H9 (cell line): ENCODE results near the gene MTHFD1L. TPM values are rescaled to one million over a fixed set of nuclear protein-coding genes. Genes with fewer than 3 reads are reported as not detected.
A peak's percentile ranks its signal among the peaks of the same experiment; 100 is the strongest.

Experiments
- DNase-seq: peaks from one replicate; pipeline ENCODE4 v3.0.0-alpha.2; 2017
- H2AFZ ChIP-seq: one replicate; pipeline ENCODE4 v1.6.1; 2013; ENCODE audit warnings: mild to moderate bottlenecking, low read length, control low read depth, moderate library complexity
- H2AK5ac ChIP-seq: 2 replicates; pipeline ENCODE4 v1.6.1; 2013; ENCODE audit warnings: low read length, control low read depth, mixed read lengths; ENCODE audit not compliant: insufficient read length
- H2BK120ac ChIP-seq: one replicate; pipeline ENCODE4 v1.6.1; 2013; ENCODE audit warnings: low read depth, mild to moderate bottlenecking, low read length, control low read depth, inconsistent platforms; ENCODE audit not compliant: poor library complexity, severe bottlenecking
- H2BK12ac ChIP-seq: 2 replicates; pipeline ENCODE4 v1.6.1; 2013; ENCODE audit warnings: low read length, control low read depth, mixed read lengths, low read depth; ENCODE audit not compliant: insufficient read length
- H2BK15ac ChIP-seq: 2 replicates; pipeline ENCODE4 v1.6.1; 2013; ENCODE audit warnings: low read depth, low read length, control low read depth
- H2BK20ac ChIP-seq: one replicate; pipeline ENCODE4 v1.6.1; 2013; ENCODE audit warnings: low read depth, mild to moderate bottlenecking, low read length, control low read depth, inconsistent platforms; ENCODE audit not compliant: poor library complexity, severe bottlenecking
- H2BK5ac ChIP-seq: 2 replicates; pipeline ENCODE4 v1.6.1; 2013; ENCODE audit warnings: low read length, control low read depth, mixed read lengths; ENCODE audit not compliant: insufficient read length
- H3K14ac ChIP-seq: 2 replicates; pipeline ENCODE4 v1.6.1; 2013; ENCODE audit warnings: low read length, control low read depth; ENCODE audit not compliant: insufficient read depth
- H3K18ac ChIP-seq: 2 replicates; pipeline ENCODE4 v1.6.1; 2013; ENCODE audit warnings: low read depth, mild to moderate bottlenecking, mixed read lengths, low read length, control low read depth; ENCODE audit not compliant: insufficient read length
- H3K23ac ChIP-seq: 2 replicates; pipeline ENCODE4 v1.6.1; 2013; ENCODE audit warnings: low read length, control low read depth, mixed read lengths, low read depth; ENCODE audit not compliant: insufficient read length
- H3K23me2 ChIP-seq: 2 replicates; pipeline ENCODE4 v1.6.1; 2013; ENCODE audit warnings: low read depth, mild to moderate bottlenecking, mixed read lengths, low read length, control low read depth; ENCODE audit not compliant: insufficient read length, poor library complexity, severe bottlenecking
- H3K27ac ChIP-seq: 2 replicates; pipeline ENCODE4 v1.5.1; 2013; ENCODE audit warnings: low read length, control low read depth, mixed read lengths, low read depth; ENCODE audit not compliant: insufficient read length
- H3K27me3 ChIP-seq: 2 replicates; pipeline ENCODE4 v1.6.1; 2013; ENCODE audit warnings: low read length, control low read depth, inconsistent platforms; ENCODE audit not compliant: insufficient read depth
- H3K4ac ChIP-seq: 2 replicates; pipeline ENCODE4 v1.6.1; 2013; ENCODE audit warnings: low read depth, mild to moderate bottlenecking, control low read depth, inconsistent platforms, low read length, moderate library complexity
- H3K4me1 ChIP-seq: 2 replicates; pipeline ENCODE4 v1.6.1; 2013; ENCODE audit warnings: low read length, control low read depth, inconsistent platforms; ENCODE audit not compliant: insufficient read depth
- H3K4me2 ChIP-seq: 2 replicates; pipeline ENCODE4 v1.6.1; 2013; ENCODE audit warnings: low read length, control low read depth, mixed read lengths; ENCODE audit not compliant: insufficient read length, insufficient read depth
- H3K56ac ChIP-seq: 2 replicates; pipeline ENCODE4 v1.6.1; 2013; ENCODE audit warnings: low read depth, mild to moderate bottlenecking, mixed read lengths, low read length, control low read depth; ENCODE audit not compliant: insufficient read length
- H3K79me1 ChIP-seq: 2 replicates; pipeline ENCODE4 v1.6.1; 2013; ENCODE audit warnings: low read depth, mild to moderate bottlenecking, moderate library complexity, low read length, control low read depth, inconsistent platforms; ENCODE audit not compliant: insufficient read depth, poor library complexity, severe bottlenecking
- H3K79me2 ChIP-seq: 2 replicates; pipeline ENCODE4 v1.6.1; 2013; ENCODE audit warnings: low read length, control low read depth, inconsistent platforms; ENCODE audit not compliant: insufficient read depth
- H3K9ac ChIP-seq: 2 replicates; pipeline ENCODE4 v1.6.1; 2013; ENCODE audit warnings: low read length, control low read depth, mixed read lengths; ENCODE audit not compliant: insufficient read length; ENCODE audit errors: extremely low read depth
- H3K9me3 ChIP-seq: one replicate; pipeline ENCODE4 v1.6.1; 2013; ENCODE audit warnings: low read depth, low read length, inconsistent platforms; ENCODE audit not compliant: control insufficient read depth
- H3T11ph ChIP-seq: one replicate; pipeline ENCODE4 v1.6.1; 2013; ENCODE audit warnings: mild to moderate bottlenecking, low read length, control low read depth, inconsistent platforms
- H4K20me1 ChIP-seq: one replicate; pipeline ENCODE4 v1.6.1; 2013; ENCODE audit not compliant: control insufficient read depth, insufficient read length, insufficient read depth
- H4K5ac ChIP-seq: 2 replicates; pipeline ENCODE4 v1.6.1; 2013; ENCODE audit warnings: low read depth, mild to moderate bottlenecking, mixed read lengths, low read length, control low read depth; ENCODE audit not compliant: insufficient read length
- H4K8ac ChIP-seq: replicated peaks from 2 replicates; pipeline ENCODE4 v1.6.1; 2013; ENCODE audit warnings: low read length, control low read depth, mixed read lengths, low read depth; ENCODE audit not compliant: insufficient read length
- H4K91ac ChIP-seq: 2 replicates; pipeline ENCODE4 v1.6.1; 2013; ENCODE audit warnings: low read depth, mild to moderate bottlenecking, moderate library complexity, mixed read lengths, low read length, control low read depth; ENCODE audit not compliant: insufficient read length
- H3K27ac Mint-ChIP-seq, 3 experiments: 2 replicates in 2 of 3; 3 replicates in 1 of 3; pipeline ENCODE4 v1.8.0; 2020 to 2021; ENCODE audit warnings: mixed read lengths in 3 of 3, mild to moderate bottlenecking in 1 of 3, moderate library complexity in 1 of 3
- H3K27me3 Mint-ChIP-seq: 2 replicates; pipeline ENCODE4 v1.8.0; 2021; ENCODE audit warnings: low read depth, mild to moderate bottlenecking, moderate library complexity, mixed read lengths
- H3K36me3 Mint-ChIP-seq, 3 experiments: 2 replicates in 2 of 3; 3 replicates in 1 of 3; pipeline ENCODE4 v1.8.0; 2020 to 2021; ENCODE audit warnings: low read depth in 3 of 3, mixed read lengths in 3 of 3; ENCODE audit not compliant: insufficient read depth in 1 of 3
- H3K4me1 Mint-ChIP-seq, 2 experiments: 2 replicates each; pipeline ENCODE4 v1.8.0; 2020; ENCODE audit warnings: mixed read lengths in 2 of 2
- H3K4me3 Mint-ChIP-seq, 2 experiments: 2 replicates in 1 of 2; 3 replicates in 1 of 2; pipeline ENCODE4 v1.8.0; 2020 to 2021; ENCODE audit warnings: mild to moderate bottlenecking in 2 of 2, mixed read lengths in 2 of 2, moderate library complexity in 1 of 2
- H3K9me3 Mint-ChIP-seq, 2 experiments: 2 replicates in 1 of 2; 3 replicates in 1 of 2; pipeline ENCODE4 v1.8.0; 2020; ENCODE audit warnings: mild to moderate bottlenecking in 2 of 2, mixed read lengths in 2 of 2, moderate library complexity in 1 of 2
- WGBS: extraction: QIAGEN DNeasy Blood & Tissue Kit; methylation state at CpG from one replicate; pipeline ENCODE4 v1.1.7; 2013; ENCODE audit warnings: missing lambda C conversion rate, low lambda C conversion rate, mixed read lengths; ENCODE audit not compliant: insufficient read length; ENCODE audit errors: extremely low coverage; 5-methylcytosine and 5-hydroxymethylcytosine counted together
- total RNA-seq: library from RNA; stranded (reverse); gene quantifications from 2 replicates; pipeline ENCODE4 v1.2.1, GENCODE V29; 2021
- TF ChIP-seq, protein P1 (sequence below): fragments of 200-600 bp; sonication (generic); conservative IDR thresholded peaks from 3 replicates; pipeline ENCODE4 v1.8.0; 2021; ENCODE audit warnings: antibody characterized with exemption, mild to moderate bottlenecking

The MTHFD1L gene
- total RNA-seq, 1 experiment from 2014 or later, result 90.2 TPM

DNA sequence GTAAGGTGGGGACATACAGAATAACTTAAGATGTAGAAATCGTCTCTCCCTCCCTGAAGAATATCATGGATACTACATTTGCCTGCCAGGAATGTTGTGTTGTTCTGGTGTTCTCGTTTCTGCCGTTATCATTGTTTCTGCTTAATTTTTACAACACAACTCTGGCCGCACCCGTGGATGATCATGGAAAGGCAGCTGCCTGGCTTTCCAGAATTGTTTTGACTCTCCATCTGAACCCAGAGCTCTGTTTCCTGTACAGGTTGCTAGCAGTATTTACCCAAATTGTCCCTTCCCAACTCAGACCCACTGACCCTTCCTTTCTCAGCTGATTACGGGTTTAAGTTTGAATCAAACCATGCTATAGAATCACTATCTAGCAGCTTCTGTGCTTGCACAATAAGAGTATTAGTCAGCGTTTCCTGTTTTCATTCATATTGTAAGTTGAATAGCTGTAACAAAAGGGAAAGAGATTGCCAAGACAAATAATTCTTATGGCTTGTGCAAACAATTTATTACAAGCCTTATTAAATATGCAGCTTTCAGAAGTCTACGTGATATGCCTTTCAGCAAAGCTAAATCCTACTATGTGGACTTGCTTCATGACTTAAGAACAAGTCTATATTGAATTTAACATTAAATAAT is 139.0 kb downstream of the MTHFD1L start:
- no peak overlapping the region for H3K23ac ChIP-seq
- H2BK20ac ChIP-seq, result no peak overlapping the region
- H3K27ac Mint-ChIP-seq, result peak overlapping the region; percentile 13 to 89 (median 82); a peak in 6 of 7 replicates
- H3K4me2 ChIP-seq, result no peak overlapping the region
- H3K56ac ChIP-seq, result no peak overlapping the region
- no peaks in the 10 kb centered on the region for H3K9me3 ChIP-seq
- TF ChIP-seq, protein P1, sequence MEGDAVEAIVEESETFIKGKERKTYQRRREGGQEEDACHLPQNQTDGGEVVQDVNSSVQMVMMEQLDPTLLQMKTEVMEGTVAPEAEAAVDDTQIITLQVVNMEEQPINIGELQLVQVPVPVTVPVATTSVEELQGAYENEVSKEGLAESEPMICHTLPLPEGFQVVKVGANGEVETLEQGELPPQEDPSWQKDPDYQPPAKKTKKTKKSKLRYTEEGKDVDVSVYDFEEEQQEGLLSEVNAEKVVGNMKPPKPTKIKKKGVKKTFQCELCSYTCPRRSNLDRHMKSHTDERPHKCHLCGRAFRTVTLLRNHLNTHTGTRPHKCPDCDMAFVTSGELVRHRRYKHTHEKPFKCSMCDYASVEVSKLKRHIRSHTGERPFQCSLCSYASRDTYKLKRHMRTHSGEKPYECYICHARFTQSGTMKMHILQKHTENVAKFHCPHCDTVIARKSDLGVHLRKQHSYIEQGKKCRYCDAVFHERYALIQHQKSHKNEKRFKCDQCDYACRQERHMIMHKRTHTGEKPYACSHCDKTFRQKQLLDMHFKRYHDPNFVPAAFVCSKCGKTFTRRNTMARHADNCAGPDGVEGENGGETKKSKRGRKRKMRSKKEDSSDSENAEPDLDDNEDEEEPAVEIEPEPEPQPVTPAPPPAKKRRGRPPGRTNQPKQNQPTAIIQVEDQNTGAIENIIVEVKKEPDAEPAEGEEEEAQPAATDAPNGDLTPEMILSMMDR, result no peak
- peaks cover 40 to 47% of the 10 kb centered on the region in 2 experiments for H3K4me1 Mint-ChIP-seq
- H3K27ac ChIP-seq, result no peak overlapping the region
- H3K4ac ChIP-seq, result no peak overlapping the region
- no peak for DNase-seq
- H3T11ph ChIP-seq, result no peak overlapping the region
- H2BK120ac ChIP-seq, result no peak overlapping the region
- H3K36me3 Mint-ChIP-seq, result peaks cover 0 to 7% (median 3%) of the 10 kb centered on the region in 3 experiments; a peak in 4 of 7 replicates
- H4K91ac ChIP-seq, result no peak overlapping the region
- no peaks in the 10 kb centered on the region for H3K79me1 ChIP-seq
- no peaks in the 10 kb centered on the region for H3K27me3 Mint-ChIP-seq
- no peak overlapping the region for H4K8ac ChIP-seq
- no peak overlapping the region for H3K14ac ChIP-seq
- no peak overlapping the region for H2BK12ac ChIP-seq
- H3K18ac ChIP-seq, result no peak overlapping the region
- no peak overlapping the region for H2AFZ ChIP-seq
- no peaks in the 10 kb centered on the region for H3K27me3 ChIP-seq
- H4K5ac ChIP-seq, result no peak overlapping the region
- no peak overlapping the region for H2BK15ac ChIP-seq
- H3K4me1 ChIP-seq, result peaks cover 7% of the 10 kb centered on the region
- H3K23me2 ChIP-seq, result no peaks in the 10 kb centered on the region
- WGBS, result no CpG with 5 or more reads among the region's 8 CpGs
- H2BK5ac ChIP-seq, result no peak overlapping the region
- no peak overlapping the region for H3K9ac ChIP-seq
- no peaks in the 10 kb centered on the region for H4K20me1 ChIP-seq
- no peaks in the 10 kb centered on the region for H3K9me3 Mint-ChIP-seq
- H2AK5ac ChIP-seq, result no peak overlapping the region
- no peak overlapping the region for H3K4me3 Mint-ChIP-seq
- no peaks in the 10 kb centered on the region for H3K79me2 ChIP-seq
